Neural crest cell (in vitro differentiated cells): ENCODE results near the gene TNP2. TPM values are rescaled to one million over a fixed set of nuclear protein-coding genes. Genes with fewer than 3 reads are reported as not detected.

Source experiments
- DNase-seq: peaks from one replicate; pipeline ENCODE4 v3.0.0; 2021; ENCODE audit warnings: low read depth, mixed read lengths, low spot score
- H3K27ac Mint-ChIP-seq: one replicate; pipeline ENCODE4 v1.8.0; 2021; ENCODE audit warnings: mild to moderate bottlenecking, mixed read lengths; ENCODE audit not compliant: unreplicated experiment
- H3K27me3 Mint-ChIP-seq: 2 replicates; pipeline ENCODE4 v1.8.0; 2021; ENCODE audit warnings: low read depth, mild to moderate bottlenecking, mixed read lengths
- H3K36me3 Mint-ChIP-seq: 2 replicates; pipeline ENCODE4 v1.8.0; 2021; ENCODE audit warnings: low read depth, mild to moderate bottlenecking, mixed read lengths
- H3K4me1 Mint-ChIP-seq: 2 replicates; pipeline ENCODE4 v1.8.0; 2021; ENCODE audit warnings: mixed read lengths
- H3K4me3 Mint-ChIP-seq: one replicate; pipeline ENCODE4 v1.8.0; 2021; ENCODE audit warnings: mild to moderate bottlenecking, mixed read lengths
- H3K9me3 Mint-ChIP-seq: 2 replicates; pipeline ENCODE4 v1.8.0; 2021; ENCODE audit warnings: mixed read lengths
- total RNA-seq: library from RNA; stranded (reverse); gene quantifications from 2 replicates; pipeline ENCODE4 v1.2.1, GENCODE V29; 2021
- TF ChIP-seq, protein P1 (sequence below): fragments of 200-600 bp; sonication (generic); conservative IDR thresholded peaks from 2 replicates; pipeline ENCODE4 v1.5.0; 2021; ENCODE audit warnings: antibody characterized with exemption, mild to moderate bottlenecking

The TNP2 gene
- total RNA-seq, 1 donor from 2014 or later: not detected

DNA sequence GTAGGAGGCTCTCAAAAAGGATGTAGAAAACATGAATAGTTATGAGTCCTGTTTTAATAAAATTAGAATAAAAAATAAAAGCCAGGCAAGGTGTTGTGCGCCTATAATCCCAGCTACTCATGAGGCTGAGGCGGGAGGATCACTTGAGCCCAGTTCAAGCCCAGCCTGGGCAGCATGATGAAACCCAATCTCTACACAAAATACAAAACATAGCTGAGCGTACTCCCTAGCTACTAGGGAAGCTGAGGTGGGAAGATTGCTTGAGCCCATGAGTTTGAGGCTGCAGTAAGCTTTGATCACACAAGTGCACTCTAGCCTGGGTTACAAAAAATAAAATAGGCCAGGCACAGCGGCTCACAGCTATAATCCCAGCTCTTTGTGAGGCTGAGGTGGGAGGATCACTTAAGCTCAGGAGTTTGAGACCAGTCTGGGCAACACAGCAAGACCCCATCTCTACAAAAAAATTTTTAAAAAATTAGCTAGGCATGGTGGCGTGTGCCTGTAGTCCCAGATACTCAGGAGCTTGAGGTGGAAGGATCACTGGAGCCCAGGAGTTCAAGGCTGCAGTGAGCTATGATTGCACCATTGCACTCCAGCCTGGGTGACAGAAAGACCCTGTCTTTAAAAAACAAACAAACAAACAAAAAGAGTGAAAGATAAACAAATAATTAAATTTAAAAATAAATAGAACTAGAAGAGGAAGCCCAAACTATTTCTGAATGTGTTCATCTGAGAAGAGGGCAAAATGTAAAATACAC lies 29.2 kb upstream of the TNP2 start:
- Mint-ChIP-seq H3K9me3 (no peaks in the 10 kb centered on the region), H3K4me1 (peaks cover 7% of the 10 kb centered on the region), H3K4me3 (no peak overlapping the region), H3K27me3 (peaks cover 2% of the 10 kb centered on the region), H3K27ac (no peak overlapping the region), H3K36me3 (no peaks in the 10 kb centered on the region)
- TF ChIP-seq, protein P1, sequence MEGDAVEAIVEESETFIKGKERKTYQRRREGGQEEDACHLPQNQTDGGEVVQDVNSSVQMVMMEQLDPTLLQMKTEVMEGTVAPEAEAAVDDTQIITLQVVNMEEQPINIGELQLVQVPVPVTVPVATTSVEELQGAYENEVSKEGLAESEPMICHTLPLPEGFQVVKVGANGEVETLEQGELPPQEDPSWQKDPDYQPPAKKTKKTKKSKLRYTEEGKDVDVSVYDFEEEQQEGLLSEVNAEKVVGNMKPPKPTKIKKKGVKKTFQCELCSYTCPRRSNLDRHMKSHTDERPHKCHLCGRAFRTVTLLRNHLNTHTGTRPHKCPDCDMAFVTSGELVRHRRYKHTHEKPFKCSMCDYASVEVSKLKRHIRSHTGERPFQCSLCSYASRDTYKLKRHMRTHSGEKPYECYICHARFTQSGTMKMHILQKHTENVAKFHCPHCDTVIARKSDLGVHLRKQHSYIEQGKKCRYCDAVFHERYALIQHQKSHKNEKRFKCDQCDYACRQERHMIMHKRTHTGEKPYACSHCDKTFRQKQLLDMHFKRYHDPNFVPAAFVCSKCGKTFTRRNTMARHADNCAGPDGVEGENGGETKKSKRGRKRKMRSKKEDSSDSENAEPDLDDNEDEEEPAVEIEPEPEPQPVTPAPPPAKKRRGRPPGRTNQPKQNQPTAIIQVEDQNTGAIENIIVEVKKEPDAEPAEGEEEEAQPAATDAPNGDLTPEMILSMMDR: no peak
- DNase-seq: no peak

DNA sequence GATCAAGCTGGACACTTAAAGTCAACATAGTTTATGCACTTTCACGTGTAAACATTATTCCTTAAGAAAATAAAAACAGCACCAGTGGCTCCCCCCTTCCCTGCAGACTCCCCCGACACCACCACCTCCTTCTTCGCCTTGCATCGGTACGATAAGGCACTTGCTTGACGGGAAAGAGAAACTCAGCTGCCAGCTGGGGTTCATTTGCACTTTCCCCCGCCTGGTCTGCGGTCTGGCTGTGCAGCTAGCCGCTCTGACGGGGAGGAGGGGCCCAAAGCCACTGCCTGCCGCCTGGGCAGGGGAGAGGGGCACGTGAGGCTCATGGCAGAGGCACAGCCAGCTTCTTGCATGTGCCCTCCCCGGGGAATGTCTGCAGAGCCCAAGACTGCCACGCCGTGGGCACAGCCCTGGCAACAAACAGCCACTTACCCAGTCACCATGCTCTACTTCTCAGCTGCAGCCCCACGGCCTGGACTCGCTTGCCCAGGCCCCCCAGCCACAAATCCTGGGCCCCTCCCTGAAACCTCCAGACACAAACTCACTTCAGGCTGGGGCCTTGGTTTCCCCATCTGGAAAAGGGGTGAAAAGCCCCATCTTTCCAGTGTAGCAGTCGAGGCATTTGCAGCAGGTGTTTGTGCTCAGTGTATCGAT lies 28.5 kb upstream of the TNP2 start:
- Mint-ChIP-seq H3K27ac (no peak overlapping the region), H3K4me3 (no peak overlapping the region), H3K27me3 (peaks cover 2% of the 10 kb centered on the region), H3K36me3 (no peaks in the 10 kb centered on the region), H3K9me3 (no peaks in the 10 kb centered on the region), H3K4me1 (peaks cover 7% of the 10 kb centered on the region)
- TF ChIP-seq, protein P1: no peak
- no peak for DNase-seq

DNA sequence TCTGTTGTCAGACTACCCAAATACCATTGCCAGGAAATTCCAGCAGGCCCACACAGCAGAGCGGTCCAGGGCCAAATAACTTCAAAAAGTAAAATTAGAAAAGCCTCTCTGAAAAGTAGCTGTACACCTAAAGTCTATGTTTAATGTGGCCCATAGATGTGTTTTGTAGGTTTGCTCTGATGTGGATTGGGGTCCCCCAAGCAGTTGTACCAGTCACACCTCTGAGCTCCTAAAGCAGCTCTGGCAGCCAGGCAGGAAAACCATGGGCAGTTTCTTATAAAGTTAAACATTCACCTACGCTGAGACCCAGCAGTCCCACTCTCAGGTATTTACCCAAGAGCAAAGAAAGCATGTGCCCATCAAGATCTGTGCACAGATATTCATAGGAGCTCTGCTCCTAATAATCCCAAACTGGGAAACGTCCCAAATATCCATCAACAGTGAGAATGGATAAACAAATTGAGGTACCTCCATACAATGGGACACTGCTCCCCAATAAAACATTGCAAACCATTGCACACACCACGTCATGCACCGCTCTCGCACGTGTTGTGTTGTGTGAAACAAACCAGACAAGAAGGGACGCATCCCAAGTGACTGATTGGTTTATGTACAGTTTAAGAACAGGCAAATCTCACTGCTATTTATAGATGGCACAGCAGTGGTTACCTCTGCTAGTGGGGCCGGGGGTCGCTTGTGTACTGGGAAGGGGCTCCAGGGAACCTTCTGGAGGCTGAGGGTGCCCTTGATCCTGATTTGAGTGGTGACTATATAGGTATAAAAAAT lies 27.8 kb upstream of the TNP2 start:
- no peak overlapping the region for H3K4me3 Mint-ChIP-seq
- no peak for DNase-seq
- peaks cover 2% of the 10 kb centered on the region for H3K27me3 Mint-ChIP-seq
- TF ChIP-seq, protein P1: no peak
- H3K4me1 Mint-ChIP-seq: peaks cover 7% of the 10 kb centered on the region
- H3K36me3 Mint-ChIP-seq: no peaks in the 10 kb centered on the region
- H3K27ac Mint-ChIP-seq: no peak overlapping the region
- H3K9me3 Mint-ChIP-seq: no peaks in the 10 kb centered on the region

DNA sequence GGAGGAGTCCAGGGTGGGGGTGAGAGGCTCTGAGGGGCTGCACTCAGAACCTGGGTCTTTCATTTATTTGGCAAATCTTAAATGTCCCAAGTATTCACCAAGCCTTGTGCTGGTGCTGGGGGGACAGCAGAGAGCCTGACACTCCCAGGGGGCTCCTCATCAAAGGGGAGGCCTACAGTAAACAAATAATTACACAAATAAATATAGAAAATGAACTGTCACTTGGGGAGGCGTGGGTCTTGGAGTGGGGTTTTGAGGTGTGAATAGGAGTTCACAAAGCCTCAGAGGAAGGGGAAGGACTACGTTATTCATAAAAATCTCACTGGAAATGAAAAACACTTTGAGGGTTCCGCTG lies 27.2 kb upstream of the TNP2 start:
- Mint-ChIP-seq H3K4me1 (peaks cover 11% of the 10 kb centered on the region), H3K4me3 (no peak overlapping the region), H3K36me3 (no peaks in the 10 kb centered on the region), H3K9me3 (no peaks in the 10 kb centered on the region), H3K27ac (no peak overlapping the region), H3K27me3 (peaks cover 2% of the 10 kb centered on the region)
- DNase-seq: no peak
- TF ChIP-seq, protein P1: no peak

DNA sequence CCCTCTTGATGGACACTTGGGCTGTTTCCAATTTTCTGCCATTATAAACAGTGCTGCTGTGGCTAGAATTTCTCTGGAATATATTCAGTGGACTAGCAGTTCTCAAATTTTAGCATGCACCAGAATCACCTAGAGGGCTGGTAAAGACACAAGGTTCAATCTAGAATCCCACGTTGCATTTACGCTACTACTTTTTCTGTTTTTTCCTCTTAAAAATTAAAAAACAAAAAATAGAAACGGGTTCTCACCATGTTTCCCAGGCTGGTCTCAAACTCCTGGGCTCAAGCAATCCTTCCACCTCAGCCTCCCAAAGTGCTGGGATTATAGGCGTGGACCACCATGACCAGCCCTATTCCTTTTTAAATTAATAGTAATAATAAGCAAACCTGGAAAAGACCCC lies 26.5 kb upstream of the TNP2 start:
- DNase-seq: no peak
- no peaks in the 10 kb centered on the region for H3K9me3 Mint-ChIP-seq
- peaks cover 2% of the 10 kb centered on the region for H3K27me3 Mint-ChIP-seq
- TF ChIP-seq, protein P1: no peak
- H3K4me1 Mint-ChIP-seq: peaks cover 13% of the 10 kb centered on the region
- no peak overlapping the region for H3K27ac Mint-ChIP-seq
- no peaks in the 10 kb centered on the region for H3K36me3 Mint-ChIP-seq
- no peak overlapping the region for H3K4me3 Mint-ChIP-seq
